Subcutaneous adipose tissue (tissue), 4 donors: ENCODE measurements around the gene SMARCD3. TPM values are rescaled to one million over a fixed set of nuclear protein-coding genes. Genes with fewer than 3 reads are reported as not detected.

Experiments used
- total RNA-seq, 4 donors: library from RNA; depleted of rRNA; stranded (reverse); fragments of >200 nt; gene quantifications; one replicate each; pipeline ENCODE4 v1.1.0, GENCODE V29; 2016
- TF ChIP-seq, protein P1 (sequence below): fragments of 450-650 bp; IDR thresholded peaks from one replicate; pipeline ENCODE4 v1.5.1; 2016; ENCODE audit warnings: low read depth, mild to moderate bottlenecking, control low read depth, antibody characterized with exemption, moderate library complexity

The SMARCD3 gene
- total RNA-seq, 4 donors from 2014 or later = 15.9 to 38.2 (median 21.1) TPM

DNA sequence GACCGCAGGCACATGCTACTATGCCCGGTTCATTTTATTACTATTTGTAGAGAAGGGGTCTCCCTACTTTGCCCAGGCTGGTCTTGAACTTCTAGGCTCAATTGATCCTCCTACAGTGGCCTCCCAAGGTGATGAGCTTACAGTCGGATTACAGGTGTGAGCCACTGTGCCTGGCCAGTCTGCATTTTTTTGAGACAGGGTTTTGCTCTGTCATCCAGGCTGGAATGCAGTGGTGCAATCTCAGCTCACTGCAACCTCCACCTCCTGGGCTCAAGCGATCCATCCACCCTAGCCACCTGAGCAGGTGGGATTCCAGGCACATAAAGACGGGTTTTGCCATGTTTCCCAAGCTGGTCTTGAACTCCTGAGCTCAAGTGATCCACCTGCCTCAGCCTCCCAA is 35.9 kb downstream of the SMARCD3 start:
- TF ChIP-seq, protein P1, sequence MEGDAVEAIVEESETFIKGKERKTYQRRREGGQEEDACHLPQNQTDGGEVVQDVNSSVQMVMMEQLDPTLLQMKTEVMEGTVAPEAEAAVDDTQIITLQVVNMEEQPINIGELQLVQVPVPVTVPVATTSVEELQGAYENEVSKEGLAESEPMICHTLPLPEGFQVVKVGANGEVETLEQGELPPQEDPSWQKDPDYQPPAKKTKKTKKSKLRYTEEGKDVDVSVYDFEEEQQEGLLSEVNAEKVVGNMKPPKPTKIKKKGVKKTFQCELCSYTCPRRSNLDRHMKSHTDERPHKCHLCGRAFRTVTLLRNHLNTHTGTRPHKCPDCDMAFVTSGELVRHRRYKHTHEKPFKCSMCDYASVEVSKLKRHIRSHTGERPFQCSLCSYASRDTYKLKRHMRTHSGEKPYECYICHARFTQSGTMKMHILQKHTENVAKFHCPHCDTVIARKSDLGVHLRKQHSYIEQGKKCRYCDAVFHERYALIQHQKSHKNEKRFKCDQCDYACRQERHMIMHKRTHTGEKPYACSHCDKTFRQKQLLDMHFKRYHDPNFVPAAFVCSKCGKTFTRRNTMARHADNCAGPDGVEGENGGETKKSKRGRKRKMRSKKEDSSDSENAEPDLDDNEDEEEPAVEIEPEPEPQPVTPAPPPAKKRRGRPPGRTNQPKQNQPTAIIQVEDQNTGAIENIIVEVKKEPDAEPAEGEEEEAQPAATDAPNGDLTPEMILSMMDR = no peak

DNA sequence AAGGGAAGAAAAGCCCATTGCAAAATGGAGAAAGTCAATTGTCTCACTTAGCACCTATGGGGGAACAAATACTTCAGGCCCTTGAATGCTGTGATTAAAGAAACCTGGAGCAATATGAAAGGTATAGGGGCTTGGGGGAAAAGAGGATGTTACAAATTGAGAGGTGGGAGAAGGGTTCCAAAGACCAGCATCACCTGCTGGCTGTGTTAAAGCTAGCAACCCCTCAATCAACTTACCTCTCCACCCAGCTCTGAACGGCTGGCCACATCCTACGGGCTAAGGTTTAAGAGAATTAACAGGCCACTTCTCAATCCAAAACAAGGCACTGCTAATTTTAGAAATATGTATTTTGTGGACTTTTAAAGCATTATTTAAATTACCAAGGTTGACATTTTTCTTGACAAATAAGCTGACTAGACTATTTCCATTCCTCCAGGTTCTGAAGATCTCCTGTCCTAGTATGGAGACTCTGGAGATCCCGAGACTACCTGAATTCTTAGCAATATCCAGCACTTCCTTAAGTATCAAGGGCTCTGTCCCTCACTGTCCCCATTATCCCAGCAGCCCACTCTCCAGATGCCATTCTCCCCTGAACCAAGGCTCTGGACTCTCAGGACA is 37.2 kb downstream of the SMARCD3 start:
- TF ChIP-seq, protein P1 = no peak

DNA sequence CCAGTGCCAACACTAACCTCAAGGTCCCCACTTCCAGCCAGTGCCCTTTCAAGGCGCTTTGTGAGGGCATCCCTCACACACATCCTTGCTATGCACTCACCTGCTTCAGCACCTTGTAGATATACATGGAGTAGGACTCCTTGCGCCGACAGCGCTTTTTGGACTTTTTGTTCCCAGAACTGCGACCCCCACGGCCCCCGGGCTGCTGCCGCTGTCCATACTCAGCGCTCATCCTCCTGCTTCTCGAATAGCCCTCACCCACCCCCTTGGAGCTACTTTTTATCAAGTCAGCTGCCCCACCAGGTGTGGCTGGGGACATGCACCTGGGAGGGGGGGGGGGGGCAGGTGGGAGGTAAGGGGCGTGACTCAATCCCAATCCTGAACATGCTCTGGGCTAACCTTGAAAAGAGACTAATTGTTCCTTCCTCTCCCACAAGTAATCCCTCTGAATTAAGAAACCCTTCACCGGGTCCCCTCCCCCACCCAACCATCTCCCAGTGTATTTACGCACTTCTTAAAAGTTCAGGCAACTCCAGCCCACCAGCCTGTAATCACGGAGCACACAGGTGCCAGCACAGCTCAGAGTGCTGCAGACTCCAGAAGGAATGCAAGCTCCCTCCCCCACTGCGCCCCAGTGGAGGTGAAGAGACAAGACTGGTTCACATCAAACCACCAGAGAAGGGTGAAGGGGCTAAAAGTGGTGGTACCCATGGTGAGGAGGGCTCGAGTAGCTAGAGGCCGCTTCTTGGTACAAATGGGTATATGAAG is 38.2 kb downstream of the SMARCD3 start, which contains the start of gene H2BK1:
Gene H2BK1, minus strand, starts transcription at position 402 of the 768 bp plus-strand sequence. Its CDS starts 170 bp downstream, at position 232.
- TF ChIP-seq, protein P1 = no peak

DNA sequence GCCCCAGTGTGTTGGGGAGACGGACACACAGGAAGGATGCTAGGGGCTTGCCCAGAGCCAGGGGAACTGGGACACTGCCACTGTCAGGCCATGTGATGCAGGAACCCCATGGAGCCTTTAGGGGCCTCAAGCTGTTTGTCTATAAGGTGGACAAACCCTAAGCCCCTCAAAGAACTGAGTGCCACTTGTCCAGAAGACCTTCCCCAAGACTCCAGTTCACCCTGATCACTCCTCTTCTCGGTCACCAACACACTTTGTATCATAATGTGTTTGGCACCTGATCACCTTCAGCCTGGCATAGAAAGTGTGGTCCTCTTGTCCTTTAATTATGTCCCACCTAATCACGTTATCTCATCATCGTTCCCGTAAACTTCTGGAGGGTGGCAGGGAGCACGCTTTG is 38.9 kb downstream of the SMARCD3 start:
- TF ChIP-seq, protein P1 = no peak

DNA sequence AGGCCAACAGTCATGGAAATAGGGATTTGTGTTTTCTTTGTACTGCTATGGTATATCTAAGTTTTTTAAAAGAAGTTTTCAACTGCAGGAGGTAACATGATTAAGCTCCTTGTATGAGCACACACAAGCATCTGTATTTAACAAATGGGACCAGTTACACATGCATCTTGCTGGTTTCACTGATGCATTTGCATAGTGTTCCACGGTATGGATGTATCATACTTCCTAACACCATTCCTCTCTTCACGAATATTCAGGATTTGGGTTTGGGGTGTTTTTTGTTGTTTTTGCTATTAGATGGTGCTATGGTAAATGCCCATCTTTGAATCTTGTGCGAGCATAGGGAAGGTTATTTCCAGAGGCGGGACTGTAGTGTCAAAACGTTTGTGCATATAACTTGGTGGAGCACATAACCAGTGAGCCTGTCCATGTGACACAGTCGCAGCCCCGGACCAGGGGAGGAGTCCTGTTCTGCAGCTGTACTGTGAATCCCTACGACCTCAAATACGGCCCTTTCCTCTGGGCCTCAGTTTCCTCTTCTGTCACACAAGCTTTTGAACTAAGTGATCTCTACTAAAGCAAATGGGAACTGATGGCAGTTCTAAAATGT is 40.1 kb downstream of the SMARCD3 start:
- TF ChIP-seq, protein P1 = no peak

DNA sequence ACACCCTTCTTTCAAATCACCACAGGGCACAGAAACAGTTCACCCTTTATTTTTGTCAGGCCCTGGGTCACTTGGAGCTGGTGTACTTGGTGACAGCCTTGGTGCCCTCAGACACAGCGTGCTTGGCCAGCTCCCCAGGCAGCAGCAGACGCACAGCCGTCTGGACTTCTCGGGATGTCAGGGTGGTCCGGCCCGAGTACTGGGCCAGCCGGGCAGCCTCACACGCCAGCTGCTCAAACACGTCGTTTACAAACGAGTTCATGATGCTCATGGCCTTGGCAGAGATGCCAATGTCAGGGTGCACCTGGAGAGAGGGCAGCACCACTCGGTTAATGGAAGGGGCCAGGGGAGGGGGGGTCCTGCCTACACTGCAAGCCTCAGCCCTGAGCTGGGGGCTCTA is 40.7 kb downstream of the SMARCD3 start:
- TF ChIP-seq, protein P1 = no peak

DNA sequence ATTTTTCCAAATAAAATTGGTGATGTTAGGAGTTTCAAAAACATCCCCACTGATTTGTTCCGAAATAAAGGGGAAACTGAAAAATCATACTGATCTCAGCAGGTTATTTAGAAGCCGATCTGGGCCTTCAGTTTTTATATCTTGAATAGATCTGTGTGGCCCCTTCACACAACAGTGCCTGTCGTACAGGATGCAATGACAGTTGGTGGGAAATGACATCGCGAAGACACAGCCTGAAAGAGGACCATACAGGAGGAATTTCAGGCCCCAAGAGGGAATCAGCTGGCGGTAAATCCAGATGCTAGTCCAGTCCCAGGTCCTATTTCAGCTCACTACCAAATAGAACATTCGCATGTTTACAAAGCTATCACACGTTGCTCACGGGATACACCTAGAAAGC is 41.2 kb downstream of the SMARCD3 start:
- TF ChIP-seq, protein P1 = no peak
